Ramos (cell line): ENCODE results near the gene ZMIZ2.
"Not testable (repeated sequence)": the region's sequence is repeated elsewhere in the genome, so short reads cannot be mapped to it uniquely, and the experiment has no call there.

ENCODE experiments used
- in situ Hi-C: fragments of 300-500 bp; cut with MboI; formaldehyde crosslinking; loops from one replicate; pipeline ENCODE4 v1.14.3; 2022; ENCODE audit warnings: low sequenced_read_pairs; ENCODE audit not compliant: unreplicated experiment

ZMIZ2 gene, protein sequence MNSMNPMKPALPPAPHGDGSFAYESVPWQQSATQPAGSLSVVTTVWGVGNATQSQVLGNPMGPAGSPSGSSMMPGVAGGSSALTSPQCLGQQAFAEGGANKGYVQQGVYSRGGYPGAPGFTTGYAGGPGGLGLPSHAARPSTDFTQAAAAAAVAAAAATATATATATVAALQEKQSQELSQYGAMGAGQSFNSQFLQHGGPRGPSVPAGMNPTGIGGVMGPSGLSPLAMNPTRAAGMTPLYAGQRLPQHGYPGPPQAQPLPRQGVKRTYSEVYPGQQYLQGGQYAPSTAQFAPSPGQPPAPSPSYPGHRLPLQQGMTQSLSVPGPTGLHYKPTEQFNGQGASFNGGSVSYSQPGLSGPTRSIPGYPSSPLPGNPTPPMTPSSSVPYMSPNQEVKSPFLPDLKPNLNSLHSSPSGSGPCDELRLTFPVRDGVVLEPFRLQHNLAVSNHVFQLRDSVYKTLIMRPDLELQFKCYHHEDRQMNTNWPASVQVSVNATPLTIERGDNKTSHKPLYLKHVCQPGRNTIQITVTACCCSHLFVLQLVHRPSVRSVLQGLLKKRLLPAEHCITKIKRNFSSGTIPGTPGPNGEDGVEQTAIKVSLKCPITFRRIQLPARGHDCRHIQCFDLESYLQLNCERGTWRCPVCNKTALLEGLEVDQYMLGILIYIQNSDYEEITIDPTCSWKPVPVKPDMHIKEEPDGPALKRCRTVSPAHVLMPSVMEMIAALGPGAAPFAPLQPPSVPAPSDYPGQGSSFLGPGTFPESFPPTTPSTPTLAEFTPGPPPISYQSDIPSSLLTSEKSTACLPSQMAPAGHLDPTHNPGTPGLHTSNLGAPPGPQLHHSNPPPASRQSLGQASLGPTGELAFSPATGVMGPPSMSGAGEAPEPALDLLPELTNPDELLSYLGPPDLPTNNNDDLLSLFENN

DNA sequence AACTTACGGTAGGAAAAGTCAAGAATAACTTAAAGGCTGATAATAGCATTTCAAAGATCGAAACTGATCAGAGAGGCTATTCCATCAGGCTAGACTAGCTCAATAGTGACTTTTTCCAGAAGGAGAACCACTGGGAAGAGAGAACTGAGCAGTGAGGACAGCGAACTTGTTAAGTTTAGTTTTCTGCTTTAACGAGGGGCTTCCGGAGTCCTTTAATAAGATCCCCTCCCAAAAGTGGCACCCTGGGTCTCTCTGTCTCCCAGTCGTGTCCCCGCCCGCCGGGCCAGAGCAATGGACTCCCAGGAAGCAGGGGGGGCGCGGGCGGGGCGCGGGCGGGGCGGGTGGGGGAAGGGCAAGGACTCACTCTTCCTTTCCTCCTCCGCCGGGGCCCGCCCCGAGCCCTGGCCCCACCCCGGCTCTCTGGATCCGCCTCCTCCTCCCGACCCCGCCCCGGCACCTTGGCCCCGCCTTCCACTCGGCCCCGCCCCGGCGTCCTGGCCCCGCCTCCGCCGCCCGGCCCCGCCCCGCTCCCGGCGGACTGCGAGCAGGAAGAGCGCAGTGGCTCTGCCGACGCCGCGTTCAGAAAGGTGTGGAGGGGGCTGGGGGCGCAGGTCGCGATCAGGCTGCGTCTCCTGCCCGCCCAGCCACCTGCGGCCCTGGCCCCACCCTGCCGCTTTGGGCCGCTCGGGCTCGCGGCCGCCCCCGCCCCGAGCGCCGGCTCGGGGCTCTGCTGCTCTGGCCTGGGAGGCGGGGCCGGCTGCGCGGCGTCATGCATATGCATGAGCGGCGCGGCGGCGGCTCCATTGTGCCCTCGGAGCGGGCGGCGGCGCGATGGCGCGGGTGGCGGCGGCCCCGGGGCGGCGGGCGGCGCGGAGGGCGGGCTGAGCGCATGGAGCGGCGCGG is at the start of gene ZMIZ2:
Gene ZMIZ2 (plus strand): TSS at position 803 of the 903 bp plus-strand sequence. CDS start 7,403 bp downstream, outside the sequence.
- in situ Hi-C loops, result no loop called here

DNA sequence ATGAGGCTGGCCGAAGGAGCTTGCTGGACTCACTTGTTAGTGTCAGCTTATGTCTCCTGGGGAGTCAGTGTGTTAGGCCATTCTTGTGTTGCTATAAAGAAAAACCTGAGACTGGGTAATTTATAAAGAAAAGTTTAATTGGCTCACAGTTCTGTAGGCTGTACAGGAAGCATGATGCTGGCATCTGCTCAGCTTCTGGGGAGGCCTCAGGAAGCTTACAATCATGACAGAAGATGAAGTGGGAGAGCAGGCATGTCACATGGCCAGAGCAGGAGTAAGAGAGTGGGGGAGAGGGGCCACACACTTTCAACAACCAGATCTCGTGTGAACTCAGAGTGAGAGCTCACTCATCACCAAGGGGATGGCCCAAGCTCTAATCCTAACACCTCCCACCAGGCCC is 49.0 kb upstream of the ZMIZ2 start:
- in situ Hi-C loops, result not testable (repeated sequence)

DNA sequence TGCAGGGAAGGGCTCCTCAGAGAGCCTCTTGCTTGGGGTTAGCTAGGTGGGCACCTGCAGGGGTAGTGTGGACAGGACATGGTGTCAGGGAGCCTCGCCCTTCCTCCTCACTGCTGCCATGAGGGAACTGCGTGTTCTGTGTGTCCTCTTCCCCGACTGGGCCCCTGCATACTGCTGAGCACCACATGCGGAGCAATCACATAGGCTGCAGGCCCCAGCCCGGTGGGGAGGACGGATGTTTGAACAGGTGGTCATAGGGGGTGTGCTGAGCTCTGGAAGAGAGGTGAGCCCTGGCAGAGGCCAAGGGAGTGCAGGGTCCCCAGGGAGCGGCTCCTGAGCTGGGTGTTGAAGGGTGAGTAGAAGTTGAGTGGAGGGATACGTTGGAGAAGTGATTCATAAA is 48.3 kb upstream of the ZMIZ2 start:
- in situ Hi-C loops, result no loop called here

DNA sequence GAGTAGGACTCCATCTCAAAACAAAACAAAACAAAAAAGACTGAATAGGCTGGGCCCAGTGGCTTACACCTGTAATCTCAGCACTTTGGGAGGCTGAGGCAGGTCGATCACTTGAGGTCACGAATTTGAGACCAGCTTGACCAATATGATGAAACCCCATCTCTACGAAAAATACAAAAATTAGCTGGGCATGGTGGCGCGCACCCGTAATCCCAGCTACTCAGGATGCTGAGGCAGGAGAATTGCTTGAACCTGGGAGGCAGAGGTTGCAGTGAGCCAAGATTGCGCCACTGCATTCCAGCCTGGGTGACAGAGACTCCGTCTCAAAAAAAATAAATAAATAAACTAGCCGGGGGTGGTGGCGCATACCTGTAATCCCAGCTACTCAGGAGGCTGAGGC is 45.3 kb upstream of the ZMIZ2 start:
- in situ Hi-C loops, result not testable (repeated sequence)

DNA sequence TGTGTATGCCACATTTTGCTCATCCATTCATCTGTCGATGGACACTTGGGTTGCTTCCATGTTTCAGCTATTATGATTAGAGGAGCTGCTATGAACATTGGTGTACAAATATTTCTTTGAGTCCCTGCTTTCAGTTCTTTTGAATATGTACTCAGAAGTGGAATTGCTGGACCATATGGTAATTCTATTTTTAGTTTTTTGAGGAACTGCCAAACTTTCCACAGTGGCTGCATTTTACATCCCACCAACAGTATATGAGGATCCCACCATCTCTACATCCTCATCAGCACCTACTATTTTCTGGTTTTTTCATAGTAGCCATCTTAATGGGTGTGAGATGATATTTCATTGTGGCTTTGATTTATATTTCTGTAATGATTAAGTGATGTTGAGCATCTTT is 44.7 kb upstream of the ZMIZ2 start:
- in situ Hi-C loops, result no loop called here

DNA sequence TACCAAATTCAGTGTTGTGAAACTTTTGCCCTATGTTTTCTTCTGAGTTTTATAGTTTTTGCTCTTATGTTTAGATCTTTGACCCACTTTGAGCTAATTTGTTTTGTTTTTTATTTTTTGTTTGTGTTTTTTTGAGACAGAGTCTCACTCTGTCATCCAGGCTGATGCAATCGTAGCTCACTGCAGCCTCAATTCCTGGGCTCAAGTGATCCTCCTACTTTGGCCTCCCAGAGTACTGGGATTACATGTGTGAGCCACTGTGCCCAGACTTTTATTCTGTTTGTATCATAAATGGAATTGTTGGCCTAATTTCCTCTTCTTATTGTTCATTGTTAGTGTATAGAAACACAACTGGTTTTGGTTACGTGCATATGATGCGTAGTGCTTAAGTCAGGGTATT is 43.2 kb upstream of the ZMIZ2 start:
- in situ Hi-C loops, result no loop called here

DNA sequence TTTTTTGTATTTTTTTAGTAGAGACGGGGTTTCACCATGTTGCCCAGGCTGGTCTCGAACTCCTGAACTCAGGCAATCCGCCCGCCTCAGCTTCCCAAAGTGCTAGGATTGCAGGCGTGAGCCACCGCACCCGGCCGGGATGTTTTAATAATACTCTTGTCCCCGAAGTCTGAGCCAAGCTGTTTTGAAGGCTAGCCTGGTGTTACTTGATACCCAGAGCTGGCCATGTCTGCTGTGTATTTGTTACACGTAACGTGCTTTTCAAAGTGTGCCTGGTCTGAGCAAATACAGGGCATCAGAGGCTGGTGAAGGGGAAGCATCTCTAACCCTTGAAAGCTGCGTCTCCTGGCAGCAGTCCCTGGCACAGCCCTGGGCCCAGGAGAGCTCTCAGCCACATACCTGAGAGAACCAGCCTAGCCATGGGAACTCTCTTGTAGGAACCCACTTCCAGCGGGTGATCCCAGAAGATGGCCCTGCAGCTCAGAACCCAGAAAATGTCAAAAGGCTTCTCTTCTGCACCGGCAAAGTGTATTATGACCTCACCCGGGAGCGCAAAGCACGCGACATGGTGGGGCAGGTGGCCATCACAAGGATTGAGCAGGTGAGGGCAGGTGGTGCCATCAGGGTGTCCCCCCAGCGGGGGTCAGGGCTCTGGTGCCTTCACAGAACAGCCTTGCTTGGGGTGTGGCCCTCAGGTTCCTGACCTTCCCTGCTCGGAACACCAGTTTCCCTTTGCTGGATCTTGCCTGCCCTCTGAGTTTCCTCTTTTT is 41.7 kb upstream of the ZMIZ2 start:
- in situ Hi-C loops, result no loop called here

DNA sequence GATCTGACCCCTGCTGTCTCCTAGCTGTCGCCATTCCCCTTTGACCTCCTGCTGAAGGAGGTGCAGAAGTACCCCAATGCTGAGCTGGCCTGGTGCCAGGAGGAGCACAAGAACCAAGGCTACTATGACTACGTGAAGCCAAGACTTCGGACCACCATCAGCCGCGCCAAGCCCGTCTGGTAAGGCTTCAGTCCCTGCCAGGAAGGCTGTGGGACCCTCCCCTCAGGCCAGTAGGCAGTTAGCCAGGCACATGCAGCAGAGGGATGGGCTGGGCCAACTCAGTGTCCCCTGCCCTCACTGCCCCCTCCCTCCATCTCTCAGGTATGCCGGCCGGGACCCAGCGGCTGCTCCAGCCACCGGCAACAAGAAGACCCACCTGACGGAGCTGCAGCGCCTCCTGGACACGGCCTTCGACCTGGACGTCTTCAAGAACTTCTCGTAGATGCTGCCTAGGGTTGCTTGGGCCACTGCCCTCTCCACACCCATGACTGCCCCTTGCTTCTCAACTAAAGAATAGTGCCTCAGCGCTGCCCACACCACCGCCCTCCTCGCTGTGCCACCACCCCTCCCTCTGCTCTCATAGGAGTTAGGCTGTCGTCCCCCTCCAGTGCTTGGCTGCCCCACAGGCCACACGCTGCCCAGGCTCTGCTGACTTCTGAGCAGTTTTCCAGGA is 41.0 kb upstream of the ZMIZ2 start:
- in situ Hi-C loops, result no loop called here

DNA sequence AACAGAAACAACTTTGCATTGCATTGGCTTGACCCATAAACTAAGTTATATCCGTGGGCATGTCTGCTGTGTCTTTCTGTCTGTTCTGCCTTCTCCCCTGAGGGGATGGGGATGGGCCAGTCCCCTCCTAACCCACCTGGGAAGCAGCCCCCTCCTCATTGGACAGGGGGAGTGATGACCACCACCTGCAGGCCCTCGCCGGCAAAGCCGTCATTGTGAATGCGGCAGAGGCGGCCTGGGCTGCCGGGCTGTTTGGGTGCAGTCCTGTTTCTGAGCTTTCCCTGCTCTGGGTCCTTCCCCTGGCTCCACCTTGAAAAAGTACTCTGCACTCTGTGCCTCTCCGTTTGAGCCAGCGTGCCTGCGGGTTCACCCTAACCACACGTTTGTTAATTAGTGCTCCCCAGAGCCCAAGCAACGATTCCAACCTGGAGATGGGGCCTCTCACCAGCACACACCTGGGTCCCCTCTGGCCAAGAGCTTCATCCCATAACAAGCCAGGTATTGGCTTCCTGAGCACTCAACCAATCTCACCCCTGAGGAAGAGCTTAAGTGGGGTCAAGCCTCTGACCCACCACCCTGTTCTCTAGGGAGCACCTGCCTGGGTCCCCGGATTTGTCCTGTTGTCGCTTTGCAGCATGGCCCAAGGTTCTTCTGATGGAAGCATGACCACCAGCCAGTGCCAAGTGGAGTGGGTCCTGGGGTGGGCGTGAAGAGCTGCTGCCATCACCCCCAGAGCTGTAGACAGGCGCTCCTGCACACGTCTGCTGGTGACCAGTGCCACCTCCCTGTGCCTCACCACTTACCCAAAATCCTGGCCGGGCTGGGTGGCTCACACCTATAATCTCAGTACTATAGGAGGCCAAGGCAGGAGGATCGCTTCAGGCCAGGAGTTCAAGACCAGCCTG is 39.4 kb upstream of the ZMIZ2 start:
- in situ Hi-C loops, result no loop called here

DNA sequence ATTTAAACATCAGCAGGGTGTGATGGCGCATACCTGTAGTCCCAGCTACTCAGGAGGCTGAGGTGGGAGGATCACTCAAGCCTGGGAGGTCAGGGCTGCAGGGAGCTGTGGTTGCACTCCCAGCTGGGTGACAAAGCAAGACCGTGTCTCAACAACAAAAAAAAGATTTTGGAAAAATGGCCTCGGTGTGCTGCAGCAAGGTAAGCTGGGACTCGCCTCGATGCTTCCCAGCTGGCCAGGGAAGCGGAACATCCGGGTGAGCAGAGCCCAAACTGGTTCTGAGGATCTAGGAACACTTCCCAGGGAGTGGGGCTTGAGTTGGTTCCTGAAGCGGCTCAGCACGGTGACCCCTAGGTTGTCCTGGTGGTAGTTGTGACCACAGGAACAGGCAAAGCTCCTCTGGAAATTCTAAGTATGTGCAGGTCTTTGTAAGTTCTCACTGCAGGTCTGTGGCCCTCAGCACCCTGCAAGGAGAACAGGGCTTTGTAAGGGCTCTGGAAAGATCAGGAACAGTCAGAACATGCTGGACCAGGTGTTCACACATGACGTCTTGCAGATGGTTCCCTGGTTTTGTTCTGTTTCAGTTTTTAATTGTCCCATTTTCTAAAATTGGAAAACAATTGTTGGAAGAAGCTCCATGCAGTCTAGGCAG is 38.6 kb upstream of the ZMIZ2 start:
- in situ Hi-C loops, result no loop called here

DNA sequence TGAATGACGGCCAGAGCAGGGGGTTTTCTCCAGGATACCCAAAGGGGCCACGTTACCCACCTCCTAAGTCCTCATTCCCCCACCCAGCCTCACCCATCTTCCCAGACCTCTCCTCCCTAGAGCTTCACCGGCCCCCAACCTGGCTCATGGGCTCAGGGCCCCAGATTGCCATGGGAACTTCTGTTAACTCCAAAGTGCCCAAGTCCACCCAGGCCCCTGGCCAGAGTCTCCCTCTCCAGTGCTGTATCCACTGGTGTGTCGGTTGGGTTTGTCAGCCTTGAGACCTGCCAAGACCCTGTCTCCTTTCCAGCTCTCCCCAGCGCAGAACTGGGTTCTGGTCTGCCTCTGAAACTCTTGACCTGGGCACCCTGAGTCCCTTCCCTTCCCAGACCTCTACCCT is 37.1 kb upstream of the ZMIZ2 start:
- in situ Hi-C loops, result no loop called here

DNA sequence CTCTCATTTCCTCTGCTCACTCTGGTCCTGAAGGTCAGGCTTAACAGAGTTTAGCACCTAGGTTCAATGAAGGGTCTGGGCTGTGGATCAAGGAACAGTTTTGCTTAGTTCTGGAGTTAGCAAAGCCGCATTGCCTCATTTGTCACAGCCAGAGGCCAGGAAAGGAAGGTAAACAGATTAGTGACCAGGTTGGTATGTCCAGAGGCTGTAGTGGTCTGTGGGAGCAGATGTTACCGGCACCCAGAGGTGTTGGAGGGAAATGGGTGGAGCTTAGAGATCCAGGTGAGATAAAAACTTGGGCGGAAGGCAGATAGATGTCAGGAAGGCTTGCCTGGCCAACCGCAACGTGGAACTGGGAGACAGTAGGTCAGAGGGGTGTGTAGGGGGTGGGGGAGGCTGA is 36.6 kb upstream of the ZMIZ2 start:
- in situ Hi-C loops, result no loop called here

DNA sequence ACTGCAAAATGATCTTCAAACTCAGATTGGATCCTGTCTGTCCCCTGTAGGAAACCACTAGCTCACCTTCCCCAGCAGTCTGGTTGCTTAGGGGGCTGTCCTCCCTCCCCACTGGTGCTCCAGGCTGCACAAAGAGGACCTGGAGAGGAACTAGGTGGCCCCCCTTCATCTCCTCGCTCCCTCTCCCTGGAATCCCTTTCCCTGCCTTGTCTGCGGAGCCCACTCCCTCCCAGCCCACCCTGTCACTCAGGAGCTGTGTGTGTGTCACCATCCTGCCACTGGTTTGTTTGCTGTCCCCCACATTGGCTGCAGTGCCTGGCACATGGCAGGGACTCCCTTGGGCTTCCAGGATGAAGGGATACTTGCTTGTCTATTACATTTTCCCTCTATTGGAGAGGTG is 35.5 kb upstream of the ZMIZ2 start:
- in situ Hi-C loops, result no loop called here

DNA sequence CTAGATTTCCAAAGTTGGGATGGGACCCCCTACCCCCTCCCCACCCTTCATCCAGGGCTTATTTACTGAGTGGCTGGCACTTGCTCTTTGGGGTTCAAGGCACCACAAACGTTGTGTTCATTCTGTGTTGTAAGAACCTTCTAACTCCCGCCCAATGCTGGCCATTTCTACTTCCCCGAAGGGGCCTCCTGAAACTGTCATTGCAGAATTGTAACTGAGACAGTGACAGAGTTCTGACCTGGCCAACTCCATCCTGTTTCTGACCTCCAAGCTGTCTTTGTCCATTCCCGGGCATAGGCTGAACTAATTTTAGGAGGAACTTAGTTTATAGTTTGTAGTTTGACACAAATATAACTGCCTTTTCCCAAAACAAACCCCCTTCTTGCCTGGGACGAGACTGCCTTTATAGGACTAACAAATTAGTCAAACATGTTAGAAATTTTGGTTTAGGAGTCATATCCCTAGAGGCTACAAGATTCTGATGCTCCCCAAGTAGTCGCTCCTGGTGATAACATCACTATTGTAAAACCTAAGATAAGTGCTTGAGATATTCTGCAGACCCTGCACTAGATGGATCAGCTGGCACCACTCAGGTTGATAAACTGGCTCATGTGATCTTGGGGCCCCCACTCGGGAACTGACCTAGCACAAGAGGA is 34.8 kb upstream of the ZMIZ2 start:
- in situ Hi-C loops, result no loop called here

DNA sequence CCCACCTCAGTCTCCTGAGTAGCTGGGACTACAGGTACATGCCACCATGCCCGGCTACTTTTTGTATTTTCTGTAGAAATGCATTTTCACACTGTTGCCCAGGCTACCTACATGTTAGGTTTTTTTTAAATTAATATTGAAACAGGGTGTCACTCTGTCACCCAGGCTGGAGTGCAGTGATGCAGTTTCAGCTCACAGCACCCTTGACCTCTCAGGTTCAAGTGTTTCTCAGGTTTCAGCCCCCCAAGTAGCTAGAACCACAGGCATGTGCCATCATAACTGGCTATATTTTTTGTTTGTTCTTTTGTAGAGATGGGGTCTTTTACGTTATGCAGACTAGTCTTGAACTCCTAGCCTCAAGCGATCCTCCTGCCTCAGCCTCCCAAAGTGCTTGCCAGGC is 32.4 kb upstream of the ZMIZ2 start:
- in situ Hi-C loops, result no loop called here

DNA sequence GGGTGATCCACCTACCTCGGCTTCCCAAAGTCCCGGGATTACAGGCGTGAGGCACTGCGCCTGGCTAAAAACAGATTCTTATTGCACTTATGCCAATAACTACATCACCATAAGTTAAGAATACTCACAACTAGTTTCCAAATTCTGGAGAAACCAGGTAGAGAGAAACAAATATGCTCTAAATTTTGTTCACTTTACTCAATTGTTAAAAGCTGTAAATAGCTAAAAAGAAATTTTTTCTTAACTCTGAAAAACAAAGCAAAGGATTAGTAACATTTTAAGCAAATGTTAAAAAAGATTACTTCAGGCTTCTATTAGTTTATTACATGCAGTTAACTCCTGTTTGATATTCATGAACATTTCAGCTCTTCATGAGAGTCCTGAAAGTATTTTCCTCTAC is 28.3 kb upstream of the ZMIZ2 start:
- in situ Hi-C loops, result no loop called here

DNA sequence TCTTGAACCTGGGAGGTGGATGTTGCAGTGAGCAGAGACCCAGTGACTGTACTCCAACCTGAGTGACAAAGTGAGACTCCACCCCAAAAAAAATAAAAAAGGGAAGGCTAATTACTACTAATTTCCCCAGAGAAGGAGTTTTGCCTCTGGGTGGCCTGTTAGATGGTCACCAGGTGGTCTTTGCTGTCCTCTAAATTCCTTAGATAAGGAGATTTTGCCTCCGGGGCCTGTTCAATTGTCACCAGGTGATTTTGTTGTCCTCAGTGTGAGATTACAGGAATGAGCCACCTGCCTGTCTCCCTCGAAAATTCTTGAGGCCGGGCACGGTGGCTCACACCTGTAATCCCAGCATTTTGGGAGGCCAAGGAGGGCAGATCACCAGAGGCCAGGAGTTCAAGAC is 24.4 kb upstream of the ZMIZ2 start:
- in situ Hi-C loops, result no loop called here
